HG03139 (cell line): Measurements from ENCODE around the gene QRICH2.
"Not testable (repeated sequence)": the region's sequence is repeated elsewhere in the genome, so short reads cannot be mapped to it uniquely, and the experiment has no call there.

ENCODE experiments used
- ATAC-seq: cut with Tn5 transposase; IDR thresholded peaks from one replicate; pipeline ENCODE4 v1.9.1; 2021; ENCODE audit not compliant: unreplicated experiment

QRICH2 gene

GRCh38 chr17:76225373-76226086 lies 82.5 kb downstream of the QRICH2 start:
- not testable (repeated sequence) for ATAC-seq
